Articular chondrocyte of knee joint (primary cell): ENCODE data around the gene ZNF417. TPM values are rescaled to one million over a fixed set of nuclear protein-coding genes. Genes with fewer than 3 reads are reported as not detected.

ENCODE experiments used
- total RNA-seq: library from RNA; depleted of rRNA; stranded (reverse); fragments of >200 nt; gene quantifications from 2 replicates; pipeline ENCODE4 v1.2.3, GENCODE V29; 2012

ZNF417 gene
- total RNA-seq, result 16.7 and 22.6 TPM in 2 replicates

DNA sequence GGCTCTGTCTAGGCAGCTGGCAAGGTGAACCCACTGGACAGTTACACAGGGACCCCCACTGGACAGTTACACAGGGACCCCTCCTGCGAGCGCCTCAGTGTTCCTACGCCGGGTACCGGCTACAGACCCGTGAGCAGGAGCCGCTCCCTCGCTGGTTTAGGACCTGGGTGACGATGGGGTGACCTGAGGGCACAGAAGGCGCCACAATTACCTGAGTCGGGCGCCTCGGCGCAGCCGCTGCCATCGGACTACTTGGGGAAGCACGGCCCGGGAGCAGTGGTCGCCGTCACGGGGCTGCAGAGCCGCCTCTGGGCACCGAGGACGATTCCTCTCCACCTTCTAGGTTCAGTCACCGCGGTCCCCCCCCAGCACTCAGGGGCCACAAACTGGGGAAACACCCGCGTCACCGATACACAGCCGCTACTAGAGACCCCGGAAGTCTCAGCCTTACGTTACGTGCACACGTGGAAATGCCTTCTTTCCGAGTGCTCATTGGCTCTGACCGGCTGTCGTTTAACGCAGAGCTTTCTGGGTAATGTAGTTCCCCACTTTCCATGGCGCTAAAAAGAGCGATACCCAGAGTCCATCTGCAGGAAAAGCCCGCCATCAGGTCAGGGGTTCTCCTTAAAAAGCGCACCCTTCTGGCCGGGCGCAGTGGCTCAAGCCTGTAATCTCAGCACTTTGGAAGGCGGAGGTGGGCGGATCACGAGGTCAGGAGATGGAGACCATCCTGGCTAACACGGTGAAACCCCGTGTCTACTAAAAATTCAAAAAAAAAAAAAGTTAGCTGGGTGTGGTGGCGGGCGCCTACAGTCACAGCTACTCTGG, at the start of gene ZNF417:
Gene ZNF417 (minus strand): TSS at position 425 of the 828 bp plus-strand sequence. CDS start 181 bp downstream, at position 244.

DNA sequence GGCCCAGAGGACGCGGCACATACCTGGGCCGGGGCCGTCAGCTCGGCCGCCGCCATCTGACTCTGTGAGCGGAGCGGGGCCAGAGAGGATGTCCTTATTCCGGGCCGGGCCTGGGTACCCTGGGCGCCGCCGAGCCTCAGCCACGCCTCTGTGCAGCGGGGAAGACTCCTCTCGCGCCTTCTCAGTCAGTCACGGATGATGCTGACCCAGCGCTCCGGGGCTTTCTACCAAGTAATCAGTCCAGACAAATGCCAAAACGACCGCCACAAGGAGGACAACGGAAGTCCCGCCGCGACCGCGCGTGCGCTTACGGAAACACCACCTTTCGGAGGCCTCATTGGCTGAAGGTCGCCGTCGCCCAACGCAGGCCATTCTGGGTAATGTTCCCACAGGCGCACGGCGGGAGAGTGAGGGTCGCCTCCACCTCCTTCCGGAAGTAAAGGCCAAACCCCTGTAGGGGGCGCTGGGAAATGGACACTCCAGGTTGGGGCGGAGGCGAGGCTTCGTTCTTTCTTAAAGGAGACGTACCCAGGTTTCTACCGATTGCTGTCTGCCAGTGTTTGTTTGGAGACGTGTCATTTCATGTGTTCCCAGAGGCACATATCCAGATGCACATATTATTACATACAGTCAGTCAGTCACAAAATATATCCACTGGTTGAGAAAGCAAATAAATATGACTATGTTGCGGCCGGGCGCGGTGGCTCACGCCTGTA, 31.2 kb upstream of the ZNF417 start, which contains the start of gene ZNF256:
Gene ZNF256 (minus strand): TSS at position 288 of the 716 bp plus-strand sequence. CDS start 232 bp downstream, at position 56.

DNA sequence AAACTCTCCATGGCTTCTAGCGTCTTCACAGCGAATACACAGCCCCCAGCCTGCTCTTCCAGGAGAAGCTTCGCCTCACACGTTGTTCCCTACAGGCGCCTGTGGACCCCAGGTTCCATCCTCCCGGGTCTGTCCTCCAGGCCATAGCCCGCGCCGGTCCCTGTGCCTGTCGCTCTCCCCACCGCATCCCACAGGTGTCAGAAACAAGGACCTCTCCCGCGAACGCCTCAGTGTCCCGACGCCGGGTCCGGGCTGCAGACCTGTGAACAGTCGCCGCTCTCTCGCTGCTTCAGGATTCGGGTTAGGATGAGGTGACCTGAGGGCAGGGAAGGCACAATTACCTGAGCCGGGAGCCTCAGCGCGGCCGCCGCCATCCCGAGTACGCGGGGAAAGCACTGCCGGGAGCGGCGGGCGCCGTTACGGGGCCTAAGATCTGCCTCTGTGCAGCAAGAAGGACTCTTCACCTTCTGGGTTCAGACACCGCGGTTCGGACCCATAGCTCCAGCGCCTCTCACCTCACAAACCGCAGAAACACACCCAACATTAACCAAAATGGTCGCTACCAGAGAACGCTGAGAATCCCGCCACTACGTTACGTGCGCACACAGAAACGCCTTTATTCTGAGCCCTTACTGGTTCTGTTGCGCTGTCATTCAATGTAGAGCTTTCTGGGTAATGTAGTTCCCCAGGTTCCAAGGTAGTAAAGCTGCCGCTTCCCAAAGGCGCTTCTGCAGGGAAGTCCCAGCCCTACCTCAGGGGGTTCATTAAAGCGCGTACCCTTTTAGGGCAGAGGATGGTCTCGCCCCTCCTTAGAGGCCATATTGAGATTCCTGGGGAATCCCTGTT, 18.7 kb upstream of the ZNF417 start, which contains the start of gene ZNF418:
Gene ZNF418 (minus strand): TSS at position 583 of the 846 bp plus-strand sequence. CDS start 1,580 bp downstream, outside the sequence.

DNA sequence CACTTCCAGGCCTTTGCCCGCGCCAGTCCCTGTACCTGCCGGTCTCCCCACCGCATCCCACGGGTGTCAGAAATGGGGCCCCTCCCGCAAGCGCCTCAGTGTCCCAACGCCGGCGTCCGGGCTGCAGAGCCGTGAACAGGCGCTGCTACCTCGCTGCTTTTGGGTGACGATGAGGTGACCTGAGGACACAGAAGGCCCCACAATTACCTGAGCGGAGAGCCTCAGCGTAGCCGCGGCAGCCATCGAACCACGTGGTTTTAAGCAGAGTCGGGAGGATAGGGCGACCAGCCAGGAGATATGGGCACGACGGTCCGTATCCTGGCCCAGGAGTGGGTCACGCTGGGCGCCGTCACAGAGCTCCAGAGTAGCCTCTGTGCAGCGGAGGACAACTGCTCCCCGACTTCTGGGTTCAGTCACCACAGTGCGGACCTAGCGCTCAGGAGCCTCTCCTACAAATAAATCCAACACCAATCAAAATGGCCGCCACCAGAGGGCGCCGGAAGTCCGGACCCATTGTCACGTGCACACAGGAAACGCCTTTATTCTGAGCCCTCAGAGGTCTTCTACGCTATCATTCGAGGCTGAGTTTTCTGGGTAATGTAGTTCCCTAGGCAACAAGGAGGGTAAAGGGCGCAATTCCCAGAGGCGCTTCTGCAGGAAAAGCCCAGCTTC, 27.7 kb downstream of the ZNF417 start, which contains the start of gene ZNF814:
Gene ZNF814 (minus strand): TSS at position 478 of the 672 bp plus-strand sequence. CDS start 235 bp downstream, at position 243.

Other genes with a start within 250 kb of the ZNF417 start
- not detected in 2 replicates for gene ZSCAN4, start 247.7 kb downstream of the ZNF417 start, total RNA-seq
- 8.0 and 9.6 TPM in 2 replicates for gene ZNF551, start 234.6 kb downstream of the ZNF417 start, total RNA-seq
- gene ZNF154, start 207.4 kb downstream of the ZNF417 start, total RNA-seq, result 4.2 and 6.6 TPM in 2 replicates
- gene ZNF671, start 189.0 kb downstream of the ZNF417 start, total RNA-seq, result 6.7 and 12.5 TPM in 2 replicates
- 14.9 and 17.6 TPM in 2 replicates for gene ZNF776, start 169.8 kb downstream of the ZNF417 start, total RNA-seq
- 17.6 and 18.8 TPM in 2 replicates for gene ZNF586, start 146.9 kb downstream of the ZNF417 start, total RNA-seq
- gene ZNF552, start 101.7 kb downstream of the ZNF417 start, total RNA-seq, result 4.9 and 6.0 TPM in 2 replicates
- gene ZNF587B, start 86.3 kb downstream of the ZNF417 start, total RNA-seq, result 23.0 and 24.4 TPM in 2 replicates
- gene ZNF587, start 66.7 kb downstream of the ZNF417 start, total RNA-seq, result 22.1 and 33.4 TPM in 2 replicates
- gene ZNF814, start 27.6 kb downstream of the ZNF417 start, total RNA-seq, result 8.8 and 9.4 TPM in 2 replicates
- gene ZNF418, start 18.8 kb upstream of the ZNF417 start, total RNA-seq, result 6.8 and 7.3 TPM in 2 replicates
- 5.5 and 7.4 TPM in 2 replicates for gene ZNF256, start 31.1 kb upstream of the ZNF417 start, total RNA-seq
- gene C19orf18, start 57.9 kb upstream of the ZNF417 start, total RNA-seq, result 0.65 TPM in 1 of 2 replicates, not detected in the other
- gene ZNF606, start 86.2 kb upstream of the ZNF417 start, total RNA-seq, result 19.3 and 22.1 TPM in 2 replicates
- 0.11 TPM in 1 of 2 replicates, not detected in the other for gene ZSCAN1, start 117.4 kb upstream of the ZNF417 start, total RNA-seq
- gene ZNF135, start 142.7 kb upstream of the ZNF417 start, total RNA-seq, result 5.2 and 8.9 TPM in 2 replicates
- gene ZSCAN18, start 181.6 kb upstream of the ZNF417 start, total RNA-seq, result 34.4 and 40.2 TPM in 2 replicates
- gene ZNF329, start 234.2 kb upstream of the ZNF417 start, total RNA-seq, result 11.4 and 16.0 TPM in 2 replicates